HepG2 (cell line): ENCODE measurements around the gene PXT1. TPM values are rescaled to one million over a fixed set of nuclear protein-coding genes. Genes with fewer than 3 reads are reported as not detected.

Experiments used
- GLMP ChIP-seq: sonication (generic); formaldehyde crosslinking; IDR thresholded peaks from 2 replicates; pipeline ENCODE4 v1.9.0; 2021; ENCODE audit warnings: missing genetic modification reagents, mild to moderate bottlenecking, borderline replicate concordance
- IKZF4 ChIP-seq: sonication (generic); formaldehyde crosslinking; IDR thresholded peaks from 2 replicates; pipeline ENCODE4 v1.5.1; 2020; ENCODE audit warnings: borderline replicate concordance, mild to moderate bottlenecking, low read depth, missing genetic modification reagents; ENCODE audit errors: not compliant biosample characterization
- JUND ChIP-seq: sonication (generic); formaldehyde crosslinking; IDR thresholded peaks from 2 replicates; pipeline ENCODE4 v1.8.0; 2022; ENCODE audit warnings: mild to moderate bottlenecking, missing genetic modification reagents
- KDM3A ChIP-seq: IDR thresholded peaks from 2 replicates; pipeline ENCODE4 v1.6.1; 2018; ENCODE audit warnings: low read depth, missing compliant biosample characterization
- MAFF ChIP-seq: IDR thresholded peaks from 2 replicates; pipeline ENCODE4 v1.6.1; 2011; ENCODE audit warnings: low read depth, low read length, improper control_type of control experiment
- NCOA1 ChIP-seq: sonication (generic); formaldehyde crosslinking; IDR thresholded peaks from 2 replicates; pipeline ENCODE4 v1.9.0; 2021; ENCODE audit warnings: missing genetic modification reagents
- PCBP1 ChIP-seq: fragments of 200-400 bp; formaldehyde crosslinking; IDR thresholded peaks from 2 replicates; pipeline ENCODE4 v1.6.1; 2017; ENCODE audit warnings: mild to moderate bottlenecking, low read depth, low read length, borderline replicate concordance
- SALL1 ChIP-seq: sonication (generic); formaldehyde crosslinking; IDR thresholded peaks from 2 replicates; pipeline ENCODE4 v1.8.0; 2022; ENCODE audit warnings: mild to moderate bottlenecking, missing genetic modification reagents
- SAP130 ChIP-seq: IDR thresholded peaks from 2 replicates; pipeline ENCODE4 v1.6.1; 2016; ENCODE audit warnings: low read depth
- SPEN ChIP-seq: sonication (generic); formaldehyde crosslinking; IDR thresholded peaks from 2 replicates; pipeline ENCODE4 v1.5.1; 2020; ENCODE audit warnings: low read depth, mild to moderate bottlenecking, missing genetic modification reagents
- ZBTB14 ChIP-seq: sonication (generic); formaldehyde crosslinking; IDR thresholded peaks from 2 replicates; pipeline ENCODE4 v1.4.0; 2020; ENCODE audit warnings: missing genetic modification reagents
- ZFP37 ChIP-seq: sonication (generic); formaldehyde crosslinking; IDR thresholded peaks from 2 replicates; pipeline ENCODE4 v1.4.0; 2020; ENCODE audit warnings: missing genetic modification reagents, borderline replicate concordance
- ZNF282 ChIP-seq: fragments of 450-650 bp; IDR thresholded peaks from 2 replicates; pipeline ENCODE4 v1.6.1; 2018; ENCODE audit not compliant: partially characterized antibody
- ZNF326 ChIP-seq: sonication (generic); formaldehyde crosslinking; IDR thresholded peaks from 2 replicates; pipeline ENCODE4 v1.4.0; 2020; ENCODE audit warnings: missing genetic modification reagents, borderline replicate concordance
- ZNF407 ChIP-seq: sonication (generic); formaldehyde crosslinking; IDR thresholded peaks from one replicate; pipeline ENCODE4 v1.5.1; 2020; ENCODE audit warnings: mild to moderate bottlenecking, missing genetic modification reagents; ENCODE audit errors: not compliant biosample characterization
- polyA plus RNA-seq, 8 experiments: library from polyadenylated mRNA; depleted of rRNA in 3 of 8; stranded (reverse) in 7 of 8; unstranded in 1 of 8; fragments of >200 nt; fragmentation: Illumina TruSeq in 4 of 8; extraction: Trizol in 4 of 8; gene quantifications; 2 replicates each; pipeline versions ENCODE4 v1.2.1 to v1.2.3, GENCODE V29; 2011 to 2016; ENCODE audit warnings: low read depth in 4 of 8, missing spikeins in 1 of 8, mixed read lengths in 1 of 8; ENCODE audit not compliant: insufficient read depth in 1 of 8
- total RNA-seq, 5 experiments: library from RNA; depleted of rRNA; stranded (reverse); fragments of >200 nt; fragmentation: Illumina TruSeq; extraction: Trizol; gene quantifications; 2 replicates each; pipeline ENCODE4 v1.2.3, GENCODE V29; 2016; ENCODE audit warnings: low read depth in 1 of 5

Gene PXT1
- total and polyA plus RNA-seq, 2 of the 13 experiments (the other 11 are each of a cell fraction or from before 2014, with no cell fraction given): 0.04 TPM; not detected in 1

GRCh38 chr6:36340618-36341454 lies 101.8 kb downstream of the PXT1 start (continued):
- no peak for TF ChIP-seq MAFF
- TF ChIP-seq ZNF282: no peak
- no peak for TF ChIP-seq ZBTB14
- TF ChIP-seq KDM3A: no peak
- TF ChIP-seq ZNF407 (CRISPR knock-in tag): no peak
- no peak for TF ChIP-seq NCOA1
- no peak for TF ChIP-seq ZNF326 (CRISPR knock-in tag)
- no peak for TF ChIP-seq PCBP1
- TF ChIP-seq IKZF4 (CRISPR knock-in tag): no peak
- TF ChIP-seq ZFP37 (CRISPR knock-in tag): no peak
- TF ChIP-seq SAP130 (CRISPR knock-in tag): no peak
- TF ChIP-seq GLMP (CRISPR knock-in tag): no peak
- no peak for TF ChIP-seq JUND (CRISPR knock-in tag)
- TF ChIP-seq SPEN (CRISPR knock-in tag): no peak
- TF ChIP-seq SALL1 (CRISPR knock-in tag): peak; percentile 41; the same call in 1 of the 2 replicates
